Progenitor cell of endocrine pancreas (in vitro differentiated cells): Measurements from ENCODE around the gene DTNB. TPM values are rescaled to one million over a fixed set of nuclear protein-coding genes. Genes with fewer than 3 reads are reported as not detected.
"Not testable (repeated sequence)": the region's sequence is repeated elsewhere in the genome, so short reads cannot be mapped to it uniquely, and the experiment has no call there.

ENCODE experiments used
- DNase-seq: peaks from one replicate; pipeline ENCODE4 v3.0.0; 2021; ENCODE audit warnings: low spot score; ENCODE audit not compliant: unreplicated experiment
- H3K27ac Mint-ChIP-seq: 2 replicates; pipeline ENCODE4 v1.8.0; 2021; ENCODE audit warnings: mild to moderate bottlenecking, moderate library complexity, mixed read lengths
- H3K27me3 Mint-ChIP-seq: 2 replicates; pipeline ENCODE4 v1.8.0; 2021; ENCODE audit warnings: mixed read lengths
- H3K36me3 Mint-ChIP-seq: 2 replicates; pipeline ENCODE4 v1.8.0; 2022; ENCODE audit warnings: mixed read lengths; ENCODE audit not compliant: insufficient read depth
- H3K4me1 Mint-ChIP-seq: 2 replicates; pipeline ENCODE4 v1.8.0; 2021; ENCODE audit warnings: low read depth, mixed read lengths
- H3K4me3 Mint-ChIP-seq: 2 replicates; pipeline ENCODE4 v1.8.0; 2021; ENCODE audit warnings: low read depth, mild to moderate bottlenecking, moderate library complexity, mixed read lengths
- H3K9me3 Mint-ChIP-seq: 2 replicates; pipeline ENCODE4 v1.8.0; 2021; ENCODE audit warnings: low read depth, mixed read lengths
- total RNA-seq: library from RNA; stranded (reverse); gene quantifications from 2 replicates; pipeline ENCODE4 v1.2.1, GENCODE V29; 2021
- TF ChIP-seq, protein P1 (sequence below): fragments of 200-600 bp; sonication (generic); IDR thresholded peaks from one replicate; pipeline ENCODE4 v1.5.0; 2021; ENCODE audit warnings: antibody characterized with exemption, mild to moderate bottlenecking; ENCODE audit not compliant: unreplicated experiment

Gene DTNB
- total RNA-seq, 1 donor from 2014 or later: 29.3 TPM

DNA sequence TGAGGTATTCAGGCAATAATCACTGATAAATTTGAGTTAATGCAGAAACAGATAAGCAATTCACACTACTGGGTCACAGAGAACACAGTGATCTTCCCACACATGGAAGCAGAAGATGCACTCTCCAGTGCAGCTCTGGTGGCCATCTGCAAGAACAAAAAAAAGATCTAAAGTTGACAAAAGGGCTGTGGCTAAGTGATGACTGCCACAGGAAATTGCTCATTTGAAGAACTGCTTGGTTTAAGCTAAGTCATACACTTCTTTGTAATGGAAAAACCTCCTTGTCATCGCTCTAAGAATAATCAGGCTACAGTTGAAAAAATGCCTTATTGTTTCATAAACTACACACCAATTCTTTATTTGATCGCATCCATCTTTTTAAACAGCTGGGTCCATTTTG, 115.1 kb downstream of the DTNB start:
- H3K4me1 Mint-ChIP-seq: peaks cover 3% of the 10 kb centered on the region
- DNase-seq: no peak
- H3K36me3 Mint-ChIP-seq: peaks cover 3% of the 10 kb centered on the region
- H3K27me3 Mint-ChIP-seq: no peaks in the 10 kb centered on the region
- H3K27ac Mint-ChIP-seq: no peak overlapping the region
- TF ChIP-seq, protein P1, sequence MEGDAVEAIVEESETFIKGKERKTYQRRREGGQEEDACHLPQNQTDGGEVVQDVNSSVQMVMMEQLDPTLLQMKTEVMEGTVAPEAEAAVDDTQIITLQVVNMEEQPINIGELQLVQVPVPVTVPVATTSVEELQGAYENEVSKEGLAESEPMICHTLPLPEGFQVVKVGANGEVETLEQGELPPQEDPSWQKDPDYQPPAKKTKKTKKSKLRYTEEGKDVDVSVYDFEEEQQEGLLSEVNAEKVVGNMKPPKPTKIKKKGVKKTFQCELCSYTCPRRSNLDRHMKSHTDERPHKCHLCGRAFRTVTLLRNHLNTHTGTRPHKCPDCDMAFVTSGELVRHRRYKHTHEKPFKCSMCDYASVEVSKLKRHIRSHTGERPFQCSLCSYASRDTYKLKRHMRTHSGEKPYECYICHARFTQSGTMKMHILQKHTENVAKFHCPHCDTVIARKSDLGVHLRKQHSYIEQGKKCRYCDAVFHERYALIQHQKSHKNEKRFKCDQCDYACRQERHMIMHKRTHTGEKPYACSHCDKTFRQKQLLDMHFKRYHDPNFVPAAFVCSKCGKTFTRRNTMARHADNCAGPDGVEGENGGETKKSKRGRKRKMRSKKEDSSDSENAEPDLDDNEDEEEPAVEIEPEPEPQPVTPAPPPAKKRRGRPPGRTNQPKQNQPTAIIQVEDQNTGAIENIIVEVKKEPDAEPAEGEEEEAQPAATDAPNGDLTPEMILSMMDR: no peak
- no peak overlapping the region for H3K4me3 Mint-ChIP-seq
- H3K9me3 Mint-ChIP-seq: no peaks in the 10 kb centered on the region

DNA sequence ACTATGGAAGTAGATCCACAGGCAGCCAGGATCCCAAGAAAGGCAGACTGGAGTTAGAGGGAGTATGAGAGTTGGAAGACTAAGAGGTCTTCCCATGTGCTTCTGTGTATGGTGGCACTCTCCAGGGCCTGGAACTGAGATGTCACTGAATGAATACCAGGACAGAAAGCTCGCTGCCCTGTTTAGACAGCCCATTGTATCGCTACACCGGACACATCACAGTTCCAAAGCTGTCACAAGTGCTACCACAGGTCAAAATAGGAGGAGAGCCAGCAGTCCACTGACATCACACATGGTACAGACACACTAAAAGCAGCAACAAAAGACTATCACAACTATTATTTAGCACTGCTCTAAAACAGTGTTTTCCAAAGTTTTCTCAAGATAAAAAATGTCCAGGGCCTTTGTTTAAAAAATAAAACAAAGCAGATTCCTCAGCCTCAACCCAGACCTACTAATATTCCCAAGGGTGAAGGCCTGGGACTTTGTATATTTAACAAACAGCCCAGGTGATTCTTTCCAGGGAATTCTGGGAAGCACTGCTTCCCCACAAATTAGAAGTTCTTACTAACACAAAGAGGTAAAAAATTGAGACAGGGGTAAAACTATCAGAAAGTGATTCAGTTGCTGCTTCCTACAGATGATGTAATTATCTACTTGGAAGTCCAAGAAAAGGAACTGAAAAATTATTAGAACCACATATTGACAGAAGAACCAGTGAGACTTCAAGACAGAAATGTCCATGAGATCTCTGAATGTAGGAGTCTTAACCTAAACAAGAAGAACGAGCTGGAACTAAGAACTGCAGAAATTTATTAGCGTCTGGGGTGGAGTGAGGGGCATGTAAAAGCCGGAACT, 116.0 kb downstream of the DTNB start:
- TF ChIP-seq, protein P1: no peak
- no peak for DNase-seq
- Mint-ChIP-seq H3K4me1 (peaks cover 3% of the 10 kb centered on the region), H3K36me3 (peaks cover 3% of the 10 kb centered on the region), H3K9me3 (no peaks in the 10 kb centered on the region), H3K4me3 (no peak overlapping the region), H3K27me3 (no peaks in the 10 kb centered on the region), H3K27ac (no peak overlapping the region)

DNA sequence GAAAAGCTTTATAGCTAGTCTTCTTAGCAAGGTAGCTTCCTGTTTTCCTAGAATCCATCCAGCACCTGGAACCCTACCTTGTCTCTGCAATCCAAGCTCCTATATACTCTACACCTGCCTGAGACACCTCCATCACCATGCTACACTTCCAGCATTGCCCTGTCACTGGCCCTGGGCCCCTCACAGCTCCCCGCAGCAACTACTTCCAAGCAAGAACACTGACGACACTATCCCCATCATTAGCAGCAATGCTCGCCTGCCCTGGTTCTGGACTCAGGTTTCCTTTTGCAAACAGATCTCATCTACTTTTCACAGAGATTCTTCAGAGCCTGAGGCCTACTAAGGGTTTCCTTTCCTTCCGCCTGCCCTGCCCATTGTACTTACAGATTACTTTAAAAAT, 121.1 kb downstream of the DTNB start:
- Mint-ChIP-seq H3K9me3 (no peaks in the 10 kb centered on the region), H3K36me3 (no peaks in the 10 kb centered on the region), H3K4me3 (no peak overlapping the region), H3K4me1 (peaks cover 3% of the 10 kb centered on the region), H3K27me3 (no peaks in the 10 kb centered on the region), H3K27ac (peak overlapping the region; percentile 37)
- DNase-seq: no peak
- TF ChIP-seq, protein P1: no peak

DNA sequence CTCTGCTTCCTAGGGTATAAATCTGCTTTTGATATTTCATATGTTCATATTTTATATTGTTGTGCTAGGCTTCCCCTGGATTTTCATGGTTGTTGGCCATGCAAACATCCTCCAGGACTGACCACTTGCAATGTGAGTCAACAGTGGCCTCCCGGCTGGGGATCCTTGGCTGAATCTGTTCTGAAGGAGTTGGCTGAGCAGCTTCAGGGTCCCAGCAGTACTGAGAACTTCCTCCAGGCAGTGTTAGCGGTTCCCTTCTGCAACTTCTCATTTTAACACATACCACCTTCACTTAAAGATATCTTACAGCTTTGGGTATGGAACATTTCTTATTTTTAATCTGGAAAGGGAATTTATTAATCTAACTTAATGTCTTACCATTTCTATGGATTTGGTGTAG, 122.1 kb downstream of the DTNB start:
- no peaks in the 10 kb centered on the region for H3K9me3 Mint-ChIP-seq
- no peak overlapping the region for H3K27ac Mint-ChIP-seq
- no peak for DNase-seq
- H3K27me3 Mint-ChIP-seq: no peaks in the 10 kb centered on the region
- H3K4me1 Mint-ChIP-seq: peaks cover 3% of the 10 kb centered on the region
- H3K36me3 Mint-ChIP-seq: no peaks in the 10 kb centered on the region
- TF ChIP-seq, protein P1: no peak
- no peak overlapping the region for H3K4me3 Mint-ChIP-seq

DNA sequence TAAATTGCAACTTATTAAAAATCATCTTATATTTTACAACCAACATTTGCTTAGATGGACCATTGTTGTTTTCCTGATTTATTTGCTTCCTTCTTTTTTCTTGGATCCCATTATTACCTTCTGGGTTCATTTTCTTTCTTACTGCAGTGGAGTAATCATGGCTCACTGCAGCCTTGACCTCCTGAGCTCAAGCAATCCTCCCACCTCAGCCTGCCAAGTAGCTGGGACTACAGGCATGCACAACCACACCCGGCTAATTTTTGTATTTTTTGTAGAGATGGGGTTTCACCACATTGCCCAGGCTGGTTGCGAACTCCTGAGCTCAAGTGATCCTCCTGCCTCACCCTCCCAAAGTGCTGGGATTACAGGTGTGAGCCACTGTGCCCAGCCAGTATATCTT, 123.8 kb downstream of the DTNB start:
- H3K27me3 Mint-ChIP-seq, H3K4me1 Mint-ChIP-seq, H3K9me3 Mint-ChIP-seq, H3K27ac Mint-ChIP-seq, H3K36me3 Mint-ChIP-seq, H3K4me3 Mint-ChIP-seq, DNase-seq: not testable (repeated sequence)

DNA sequence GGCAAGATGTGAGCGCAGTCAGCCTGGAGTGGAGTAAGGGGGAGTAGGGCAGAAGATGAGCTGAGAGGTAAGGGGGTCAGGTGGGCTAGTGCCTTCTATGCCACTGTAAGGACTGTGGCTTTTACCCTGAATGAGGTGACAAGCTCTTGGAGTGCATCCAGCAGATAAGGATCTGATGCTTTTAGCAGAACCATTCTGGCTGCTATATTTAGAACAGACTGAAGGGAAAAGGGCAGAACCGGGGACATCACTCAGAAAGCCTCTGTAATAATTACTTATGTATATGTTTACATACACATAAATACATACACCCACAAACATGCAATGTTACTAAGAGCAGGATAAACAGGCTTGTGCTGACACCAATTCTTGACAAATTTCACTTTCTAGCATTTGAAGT, 124.8 kb downstream of the DTNB start:
- H3K27ac Mint-ChIP-seq: peak overlapping the region; percentile 12
- no peaks in the 10 kb centered on the region for H3K36me3 Mint-ChIP-seq
- no peak for DNase-seq
- no peaks in the 10 kb centered on the region for H3K27me3 Mint-ChIP-seq
- H3K4me1 Mint-ChIP-seq: no peaks in the 10 kb centered on the region
- TF ChIP-seq, protein P1: no peak
- H3K9me3 Mint-ChIP-seq: no peaks in the 10 kb centered on the region
- no peak overlapping the region for H3K4me3 Mint-ChIP-seq
